ENCODE results near the gene BICD1. TPM values are rescaled to one million over a fixed set of nuclear protein-coding genes. Genes with fewer than 3 reads are reported as not detected.

Gene BICD1
- total RNA-seq, 6 experiments from 2014 or later, result 24.5 to 36.6 (median 32.4) TPM

- H3K27ac Mint-ChIP-seq, result no peak overlapping the region
- no peaks in the 10 kb centered on the region for H3K36me3 Mint-ChIP-seq (ENCODE audit: low read depth)
- no peak for DNase-seq
- H3K9me3 Mint-ChIP-seq, result peaks cover 3% of the 10 kb centered on the region; the same call in 1 of the 2 replicates
- H3K27me3 Mint-ChIP-seq (ENCODE audit: insufficient read depth), result no peaks in the 10 kb centered on the region; the same call in 1 of the 2 replicates
- H3K4me3 Mint-ChIP-seq, result no peak overlapping the region
- TF ChIP-seq CTCF (IDR thresholded peaks at IDR 0.05), result no peak
- H3K4me1 Mint-ChIP-seq (ENCODE audit: low read depth), result no peaks in the 10 kb centered on the region
These were observed 177.9 kb downstream of the BICD1 start for GRCh38 chr12:32284561-32284960.

GRCh38 chr12:32285021-32285420 lies 178.4 kb downstream of the BICD1 start:
- Mint-ChIP-seq H3K27ac (no peak overlapping the region), H3K9me3 (peaks cover 3% of the 10 kb centered on the region; the same call in 1 of the 2 replicates), H3K36me3 (ENCODE audit: low read depth) (no peaks in the 10 kb centered on the region)

GRCh38 chr12:32285489-32285888 lies 178.8 kb downstream of the BICD1 start:
- Mint-ChIP-seq H3K27me3 (ENCODE audit: insufficient read depth) (no peaks in the 10 kb centered on the region; the same call in 1 of the 2 replicates), H3K9me3 (peaks cover 3% of the 10 kb centered on the region; the same call in 1 of the 2 replicates), H3K36me3 (ENCODE audit: low read depth) (no peaks in the 10 kb centered on the region), H3K27ac (no peak overlapping the region), H3K4me3 (no peak overlapping the region), H3K4me1 (ENCODE audit: low read depth) (peaks cover 9% of the 10 kb centered on the region)
- no peak for TF ChIP-seq CTCF (IDR thresholded peaks at IDR 0.05)
- no peak for DNase-seq

More at GRCh38 chr12:32285021-32285420, 178.4 kb downstream of the BICD1 start:
- no peak for DNase-seq
- no peak for TF ChIP-seq CTCF (IDR thresholded peaks at IDR 0.05)
- Mint-ChIP-seq H3K4me1 (ENCODE audit: low read depth) (peaks cover 4% of the 10 kb centered on the region), H3K27me3 (ENCODE audit: insufficient read depth) (no peaks in the 10 kb centered on the region; the same call in 1 of the 2 replicates), H3K4me3 (no peak overlapping the region)

GRCh38 chr12:32290411-32290810 lies 183.8 kb downstream of the BICD1 start:
- H3K36me3 Mint-ChIP-seq (ENCODE audit: low read depth), result no peaks in the 10 kb centered on the region
- no peak overlapping the region; the same call in 1 of the 2 replicates for H3K4me3 Mint-ChIP-seq
- peak overlapping the region; percentile 78 for H3K27ac Mint-ChIP-seq
- H3K4me1 Mint-ChIP-seq (ENCODE audit: low read depth), result peaks cover 16% of the 10 kb centered on the region
- no peaks in the 10 kb centered on the region; the same call in 1 of the 2 replicates for H3K27me3 Mint-ChIP-seq (ENCODE audit: insufficient read depth)
- peak; percentile 50 for DNase-seq
- H3K9me3 Mint-ChIP-seq, result peaks cover 3% of the 10 kb centered on the region; the same call in 1 of the 2 replicates
- no peak for TF ChIP-seq CTCF (IDR thresholded peaks at IDR 0.05)

- Mint-ChIP-seq H3K27me3 (ENCODE audit: insufficient read depth) (no peaks in the 10 kb centered on the region; the same call in 1 of the 2 replicates), H3K4me1 (ENCODE audit: low read depth) (peaks cover 16% of the 10 kb centered on the region), H3K4me3 (no peak overlapping the region), H3K9me3 (peaks cover 3% of the 10 kb centered on the region; the same call in 1 of the 2 replicates), H3K27ac (no peak overlapping the region), H3K36me3 (ENCODE audit: low read depth) (no peaks in the 10 kb centered on the region)
- DNase-seq, result no peak
- no peak for TF ChIP-seq CTCF (IDR thresholded peaks at IDR 0.05)
These were observed 185.5 kb downstream of the BICD1 start for GRCh38 chr12:32292151-32292550.
